KOPT-K1 (cell line): Measurements from ENCODE around the gene PCDH9.

ENCODE experiments used
- H3K27ac ChIP-seq: fragments of 200-600 bp; sonication (generic); 2 replicates; pipeline ENCODE4 v1.5.1; 2016; ENCODE audit warnings: antibody characterized with exemption, mild to moderate bottlenecking, low read depth, low read length; ENCODE audit not compliant: poor library complexity, severe bottlenecking
- H3K36me3 ChIP-seq: fragments of 200-600 bp; sonication (generic); 2 replicates; pipeline ENCODE4 v1.5.1; 2017; ENCODE audit warnings: antibody characterized with exemption, mild to moderate bottlenecking, low read length, moderate library complexity; ENCODE audit not compliant: insufficient read depth
- H3K9me3 ChIP-seq: fragments of 200-600 bp; sonication (generic); 2 replicates; pipeline ENCODE4 v1.5.1; 2017; ENCODE audit warnings: antibody characterized with exemption, low read length, mild to moderate bottlenecking; ENCODE audit not compliant: insufficient read depth, poor library complexity, severe bottlenecking

The PCDH9 gene

GRCh38 chr13:66665991-66666390, 564.1 kb downstream of the PCDH9 start:
- Histone ChIP-seq H3K27ac (no peak overlapping the region), H3K36me3 (no peaks in the 10 kb centered on the region), H3K9me3 (no peaks in the 10 kb centered on the region)

GRCh38 chr13:66663711-66664110, 566.4 kb downstream of the PCDH9 start:
- H3K36me3 ChIP-seq: no peaks in the 10 kb centered on the region

DNA sequence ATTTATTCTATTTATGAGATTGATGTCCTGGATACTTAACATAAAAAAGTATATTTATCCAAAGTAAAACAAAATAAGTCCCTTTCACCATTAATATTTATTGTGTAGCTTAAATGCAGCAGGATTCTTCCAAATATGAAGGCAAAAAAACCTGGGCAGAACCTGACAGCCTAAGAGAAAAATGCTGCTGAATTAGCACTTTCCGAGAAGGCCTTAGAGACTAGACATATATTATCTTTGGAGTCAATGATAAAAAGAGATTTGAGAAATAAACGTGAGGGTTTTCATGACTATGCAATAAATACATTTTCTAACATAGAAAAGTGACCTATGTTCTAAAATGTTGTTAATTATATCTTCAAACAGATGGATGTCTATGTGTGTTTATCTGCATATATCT, 566.9 kb downstream of the PCDH9 start:
- no peaks in the 10 kb centered on the region for H3K9me3 ChIP-seq
- no peak overlapping the region for H3K27ac ChIP-seq
- H3K36me3 ChIP-seq: no peaks in the 10 kb centered on the region

More at GRCh38 chr13:66663711-66664110, 566.4 kb downstream of the PCDH9 start:
- Histone ChIP-seq H3K27ac (no peak overlapping the region), H3K9me3 (no peaks in the 10 kb centered on the region)

DNA sequence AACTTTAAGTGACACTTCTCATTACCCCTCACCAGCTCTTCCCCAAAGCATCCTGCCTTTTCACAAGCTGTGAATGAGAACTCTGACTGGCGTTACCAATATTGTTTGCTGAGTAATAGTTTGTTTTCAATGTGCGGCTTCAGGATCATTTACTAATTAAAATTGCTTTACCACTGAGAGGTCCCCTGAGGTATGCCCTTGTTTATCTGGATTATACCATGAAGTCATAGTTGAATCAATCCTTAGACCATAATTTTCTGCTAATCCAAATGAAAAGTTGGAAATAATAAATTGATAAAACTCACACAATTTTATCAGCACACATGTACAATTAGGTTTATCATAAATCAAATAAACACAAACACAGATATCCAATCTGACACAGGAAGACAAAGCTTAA, 568.8 kb downstream of the PCDH9 start:
- Histone ChIP-seq H3K27ac (no peak overlapping the region), H3K36me3 (no peaks in the 10 kb centered on the region), H3K9me3 (no peaks in the 10 kb centered on the region)

GRCh38 chr13:66660468-66660813, 569.7 kb downstream of the PCDH9 start:
- no peaks in the 10 kb centered on the region for H3K9me3 ChIP-seq
- no peaks in the 10 kb centered on the region for H3K36me3 ChIP-seq
- H3K27ac ChIP-seq: no peak overlapping the region

DNA sequence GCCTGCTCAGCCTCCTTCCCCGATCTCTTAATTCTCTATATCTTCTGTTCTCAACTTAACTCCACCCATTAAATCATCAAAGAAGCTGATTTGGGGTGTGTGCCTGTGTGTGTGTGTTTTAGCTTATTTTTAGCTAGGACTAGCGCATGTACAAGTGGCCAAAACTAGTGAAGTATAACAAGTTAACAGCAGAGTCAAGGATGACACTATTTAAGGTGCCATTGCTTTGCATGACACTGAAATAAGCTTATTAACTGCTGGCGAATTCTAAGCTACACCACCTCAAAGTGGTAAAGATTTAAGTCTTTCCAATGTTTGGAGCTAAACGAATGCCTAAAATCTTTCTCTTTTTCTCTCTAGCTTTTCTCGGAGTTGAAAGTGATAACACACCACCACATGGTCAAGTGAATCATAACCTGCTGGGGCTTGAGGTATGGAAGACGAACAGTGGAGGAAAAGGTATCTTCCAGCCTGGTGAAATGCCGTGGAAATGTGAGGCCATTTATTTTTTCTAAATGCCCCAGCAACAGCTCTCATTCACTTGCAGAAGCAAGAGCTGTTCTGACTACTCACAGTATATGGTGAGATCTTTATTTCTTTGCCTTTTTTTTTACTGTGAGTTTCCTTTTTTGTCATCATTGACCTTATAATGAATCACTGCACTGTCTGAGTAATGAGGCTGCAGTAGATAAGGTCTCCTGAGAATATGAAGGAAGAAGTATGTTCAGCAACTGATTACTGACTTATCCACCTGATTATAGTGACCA, 570.3 kb downstream of the PCDH9 start:
- no peaks in the 10 kb centered on the region for H3K9me3 ChIP-seq
- H3K36me3 ChIP-seq: no peaks in the 10 kb centered on the region
- H3K27ac ChIP-seq: no peak overlapping the region

DNA sequence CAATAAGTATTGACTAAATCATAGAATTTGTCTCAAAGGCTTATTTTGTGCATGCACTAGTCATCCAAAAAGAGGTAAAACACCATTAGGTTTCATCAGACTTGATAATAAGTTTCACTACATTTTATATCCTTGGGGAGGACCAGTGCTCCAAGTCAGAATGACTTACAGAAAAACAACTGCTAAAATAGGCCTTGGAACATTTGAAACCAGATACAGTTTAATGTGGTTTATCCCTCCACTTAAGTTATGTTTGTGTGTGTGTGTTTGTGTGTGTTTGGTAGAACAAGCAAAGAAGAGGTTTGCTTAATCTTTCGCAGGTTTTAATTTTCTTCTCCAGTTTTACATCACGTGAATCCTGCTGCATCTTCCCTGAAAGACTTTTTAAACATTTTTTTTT, 570.9 kb downstream of the PCDH9 start:
- Histone ChIP-seq H3K36me3 (no peaks in the 10 kb centered on the region), H3K27ac (no peak overlapping the region), H3K9me3 (no peaks in the 10 kb centered on the region)

- H3K27ac ChIP-seq: no peak overlapping the region
- no peaks in the 10 kb centered on the region for H3K9me3 ChIP-seq
- no peaks in the 10 kb centered on the region for H3K36me3 ChIP-seq
These were observed 572.8 kb downstream of the PCDH9 start for GRCh38 chr13:66657165-66657881.

- no peaks in the 10 kb centered on the region for H3K36me3 ChIP-seq
- H3K9me3 ChIP-seq: no peaks in the 10 kb centered on the region
- H3K27ac ChIP-seq: no peak overlapping the region
These were observed 574.2 kb downstream of the PCDH9 start for GRCh38 chr13:66655847-66656454.

GRCh38 chr13:66644855-66645460, 585.2 kb downstream of the PCDH9 start:
- no peak overlapping the region for H3K27ac ChIP-seq
- no peaks in the 10 kb centered on the region for H3K36me3 ChIP-seq
- H3K9me3 ChIP-seq: no peaks in the 10 kb centered on the region

GRCh38 chr13:66640231-66640630, 589.9 kb downstream of the PCDH9 start:
- Histone ChIP-seq H3K27ac (no peak overlapping the region), H3K36me3 (no peaks in the 10 kb centered on the region), H3K9me3 (no peaks in the 10 kb centered on the region)

GRCh38 chr13:66639044-66639443, 591.1 kb downstream of the PCDH9 start:
- Histone ChIP-seq H3K9me3 (no peaks in the 10 kb centered on the region), H3K27ac (no peak overlapping the region), H3K36me3 (no peaks in the 10 kb centered on the region)

DNA sequence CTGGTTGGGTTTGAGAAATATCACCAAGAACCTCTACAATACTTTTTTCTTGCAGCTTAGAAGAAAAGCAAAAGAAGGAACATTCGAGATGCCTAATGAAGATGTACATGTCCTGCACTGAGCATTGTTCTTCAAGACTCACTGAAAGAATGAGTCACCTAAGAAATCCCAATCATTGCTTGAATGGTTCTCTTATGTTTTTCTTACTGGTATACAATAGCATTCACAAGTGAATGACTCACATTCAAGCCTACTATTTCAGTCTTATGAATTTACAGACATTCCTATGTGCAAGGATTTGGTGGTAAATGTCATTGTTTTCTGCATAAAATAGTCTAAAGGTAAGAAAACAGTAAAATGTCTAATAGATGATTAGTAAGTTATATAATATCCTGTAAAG, 594.6 kb downstream of the PCDH9 start:
- Histone ChIP-seq H3K27ac (no peak overlapping the region), H3K36me3 (no peaks in the 10 kb centered on the region), H3K9me3 (no peaks in the 10 kb centered on the region)

- Histone ChIP-seq H3K27ac (no peak overlapping the region), H3K9me3 (no peaks in the 10 kb centered on the region), H3K36me3 (no peaks in the 10 kb centered on the region)
These were observed 595.8 kb downstream of the PCDH9 start for GRCh38 chr13:66634384-66634783.

DNA sequence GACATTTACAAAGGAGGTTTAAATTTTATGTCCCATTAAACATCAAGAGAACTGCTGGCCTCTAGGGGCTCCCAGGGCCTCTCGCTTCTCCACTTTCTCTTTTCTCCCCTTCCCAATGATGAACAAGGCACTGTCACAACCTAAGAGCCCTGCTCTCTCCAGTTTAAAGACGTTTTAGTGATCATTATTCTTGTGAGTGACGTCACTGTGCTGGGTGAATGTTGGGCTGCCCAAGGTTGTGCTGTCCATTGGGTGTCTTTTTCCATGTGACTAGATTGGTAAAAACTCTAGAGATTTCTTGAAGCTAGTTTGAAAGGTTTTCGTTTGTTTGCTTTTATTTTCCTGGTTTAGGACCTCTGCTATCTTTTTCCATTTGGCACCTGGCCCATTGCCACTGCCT, 602.6 kb downstream of the PCDH9 start:
- Histone ChIP-seq H3K9me3 (no peaks in the 10 kb centered on the region), H3K27ac (no peak overlapping the region), H3K36me3 (no peaks in the 10 kb centered on the region)
